GM21447 (cell line): ENCODE measurements around the gene PAPPA.

Experiments used
- ATAC-seq: cut with Tn5 transposase; IDR thresholded peaks from one replicate; pipeline ENCODE4 v1.9.1; 2021; ENCODE audit not compliant: unreplicated experiment

The PAPPA gene

DNA sequence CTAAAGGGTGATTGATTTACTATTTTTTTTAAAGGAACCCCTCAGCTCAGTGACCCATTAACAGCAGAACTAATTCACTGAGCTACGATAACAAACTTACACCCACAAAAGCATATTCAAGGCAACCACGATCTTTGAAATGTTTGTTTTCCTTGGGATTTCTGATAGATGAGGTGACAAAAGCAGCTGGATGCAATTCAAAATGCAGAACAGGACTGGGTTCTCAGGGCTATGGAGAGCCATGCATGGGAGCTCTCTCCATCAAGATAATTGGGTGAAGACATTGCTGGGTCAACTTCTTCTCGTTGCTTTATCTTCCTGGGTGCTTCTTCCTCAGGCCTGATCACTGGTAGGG, 60.1 kb downstream of the PAPPA start:
- no peak for ATAC-seq

DNA sequence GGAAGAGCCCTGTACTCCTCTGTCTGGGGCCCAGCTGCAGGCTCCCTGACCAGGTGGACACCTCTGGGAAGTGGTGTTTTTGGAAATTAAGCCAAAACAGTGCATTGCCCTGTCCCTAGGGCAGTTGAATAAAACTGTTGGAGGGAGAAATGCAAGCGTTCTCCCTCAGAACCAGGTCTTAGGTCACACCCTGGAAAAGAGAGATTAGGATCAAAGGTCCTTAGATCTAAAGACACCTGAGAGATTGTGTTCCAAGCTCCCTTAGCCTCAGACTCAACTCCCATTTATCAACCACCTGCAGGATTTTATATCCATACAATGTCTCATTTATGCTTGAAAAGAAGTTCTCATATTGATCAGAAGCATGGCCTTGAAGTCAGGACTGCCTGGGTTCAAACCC, 64.8 kb downstream of the PAPPA start:
- ATAC-seq = no peak

DNA sequence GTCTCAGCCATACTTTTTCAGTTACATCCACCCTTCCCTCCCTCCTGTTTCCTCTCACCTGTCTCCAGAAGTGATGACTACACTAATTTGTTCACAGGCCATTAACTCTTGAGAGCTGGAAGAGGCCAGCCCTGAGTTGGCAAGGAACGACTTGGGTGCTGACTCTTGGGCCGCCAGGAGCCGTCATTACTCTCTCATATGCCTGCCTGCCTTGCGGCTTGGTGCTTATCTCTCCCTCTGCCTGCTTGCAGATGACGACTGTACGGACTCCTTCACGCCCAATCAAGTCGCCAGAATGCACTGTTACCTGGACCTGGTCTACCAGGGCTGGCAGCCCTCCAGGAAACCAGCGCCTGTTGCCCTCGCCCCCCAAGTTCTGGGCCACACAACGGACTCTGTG, 66.1 kb downstream of the PAPPA start:
- ATAC-seq = no peak

DNA sequence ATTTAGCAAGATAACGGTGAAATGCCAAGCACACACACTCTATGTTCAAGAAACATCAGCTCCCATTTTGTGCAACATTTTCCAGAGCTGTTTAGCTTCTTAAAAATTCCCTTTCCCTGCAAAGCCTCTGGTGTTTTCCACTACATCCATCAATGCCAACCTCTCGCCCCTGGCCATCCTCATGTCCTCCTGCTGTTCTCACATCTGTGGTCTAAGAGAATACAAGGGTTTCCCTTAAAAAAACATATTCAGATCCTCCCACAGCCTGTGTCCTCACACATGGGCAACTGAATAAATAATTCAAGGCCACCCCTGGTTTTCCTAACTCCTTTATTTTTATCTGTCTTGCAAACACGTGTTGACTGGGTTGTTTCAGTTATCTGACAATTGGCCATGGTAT, 70.3 kb downstream of the PAPPA start:
- no peak for ATAC-seq

DNA sequence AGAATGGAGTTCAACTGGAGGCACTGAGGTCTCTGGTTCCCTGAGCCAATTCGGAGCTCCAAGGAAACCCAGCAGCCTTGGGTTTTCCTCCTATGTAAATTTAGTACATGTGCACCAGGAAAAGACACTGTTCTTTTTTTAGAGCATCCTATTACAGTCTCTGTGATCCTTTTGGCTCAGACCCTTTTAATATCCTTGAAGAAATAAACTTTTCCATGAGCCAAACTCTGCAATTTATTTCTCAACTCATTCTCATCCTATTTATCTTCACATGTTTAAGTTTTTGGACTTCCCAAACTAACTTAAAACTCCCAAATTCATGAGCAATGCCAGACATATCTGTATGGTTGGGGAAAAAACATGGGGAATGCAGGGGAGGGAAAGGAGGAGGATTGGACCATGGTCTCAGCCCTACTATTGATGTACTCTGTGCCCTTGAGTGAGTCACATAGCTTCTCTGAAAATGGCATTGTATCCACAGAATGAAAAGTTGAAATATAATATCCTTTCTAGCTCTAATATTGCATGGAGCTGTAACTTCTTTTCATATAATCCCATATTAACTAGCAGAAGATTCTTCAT, 76.6 kb downstream of the PAPPA start:
- no peak for ATAC-seq

DNA sequence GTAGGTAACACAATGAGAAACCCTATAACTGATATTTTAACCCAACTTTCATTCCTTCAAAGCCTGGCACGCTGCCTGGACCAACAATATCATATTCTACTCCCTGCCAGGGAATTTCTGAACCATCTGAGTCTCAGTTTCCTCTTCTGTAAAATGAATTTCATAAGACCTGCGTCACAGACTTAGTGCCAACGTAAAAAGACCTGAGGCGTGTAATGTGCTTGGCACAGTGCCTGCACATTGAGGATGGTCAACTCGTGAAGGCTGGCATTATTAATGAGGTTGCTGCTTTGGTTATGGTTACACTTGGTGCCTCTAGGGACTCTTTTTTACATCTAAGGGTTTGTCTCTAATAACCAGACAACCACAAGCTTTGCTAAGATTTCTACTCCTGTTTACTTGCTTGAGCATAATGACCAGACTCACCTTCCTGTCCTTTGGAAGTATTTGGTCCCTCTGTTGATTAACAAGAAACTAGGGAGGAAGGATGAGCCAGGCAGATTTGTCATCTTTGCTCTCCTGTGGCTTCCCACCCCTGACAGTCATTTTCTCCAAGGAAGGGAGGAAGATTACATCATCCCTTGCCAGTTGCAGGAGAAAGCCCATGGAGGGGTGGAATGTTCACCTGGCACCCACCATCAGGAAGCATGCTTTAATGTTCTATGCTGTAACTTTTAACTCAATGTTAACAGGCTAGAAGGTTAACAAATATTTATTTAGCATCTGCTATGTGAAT, 79.0 kb downstream of the PAPPA start:
- ATAC-seq = no peak

DNA sequence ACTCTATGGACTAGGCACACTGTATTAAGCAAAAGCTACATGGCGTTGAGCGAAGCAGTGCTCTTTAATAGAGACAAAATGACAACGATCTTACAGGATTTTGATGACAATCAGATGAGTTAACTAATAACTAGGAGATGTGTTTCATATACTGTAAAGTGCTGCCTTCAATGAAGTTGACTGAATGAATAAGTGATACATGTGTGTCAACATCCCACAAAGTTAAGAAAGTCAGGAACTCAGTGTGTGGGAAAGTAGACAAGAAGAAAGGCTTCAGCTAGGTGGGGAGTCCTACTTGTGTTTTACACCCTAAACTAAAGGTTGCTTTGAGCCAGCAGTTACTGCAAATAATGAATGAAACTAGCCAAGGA, 79.6 kb downstream of the PAPPA start:
- no peak for ATAC-seq

DNA sequence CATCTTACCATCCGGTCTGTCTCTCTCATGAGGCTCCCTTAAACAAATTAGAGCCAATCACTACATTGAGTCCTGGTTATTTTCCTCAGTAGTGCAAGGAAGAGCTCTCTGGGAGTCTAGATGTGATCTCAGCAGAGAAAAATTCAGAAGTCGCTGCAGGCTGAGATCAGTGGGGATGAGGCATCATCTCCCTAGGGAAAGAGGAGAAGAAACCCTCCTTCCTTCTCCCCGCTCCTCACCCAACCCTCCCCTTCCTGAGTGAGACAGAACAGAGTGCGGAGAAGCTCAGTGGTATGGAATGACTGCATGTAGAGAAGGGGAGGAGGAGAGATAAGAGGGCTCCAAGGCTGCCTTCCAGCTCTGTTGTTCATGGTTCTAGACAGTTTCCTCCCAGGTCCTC, 80.5 kb downstream of the PAPPA start:
- ATAC-seq = no peak

DNA sequence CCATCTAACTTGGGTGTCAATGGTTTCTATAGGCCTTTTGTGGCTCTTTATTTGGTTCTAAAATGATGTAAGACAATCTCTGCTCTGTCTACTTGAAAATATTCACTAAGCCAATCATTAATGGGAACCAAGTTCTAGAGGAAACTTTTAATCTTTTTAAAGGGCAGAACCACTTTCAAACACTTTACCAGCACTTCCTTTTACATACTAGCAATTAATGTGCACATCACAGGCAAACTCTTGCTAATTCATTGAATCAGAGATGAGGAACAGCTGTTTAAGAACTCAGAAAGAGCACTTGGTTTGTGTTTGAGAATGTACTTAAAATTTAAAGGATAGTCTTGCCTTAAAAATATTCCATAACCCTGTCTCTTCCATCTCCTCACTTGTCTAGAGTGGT, 83.4 kb downstream of the PAPPA start:
- no peak for ATAC-seq

DNA sequence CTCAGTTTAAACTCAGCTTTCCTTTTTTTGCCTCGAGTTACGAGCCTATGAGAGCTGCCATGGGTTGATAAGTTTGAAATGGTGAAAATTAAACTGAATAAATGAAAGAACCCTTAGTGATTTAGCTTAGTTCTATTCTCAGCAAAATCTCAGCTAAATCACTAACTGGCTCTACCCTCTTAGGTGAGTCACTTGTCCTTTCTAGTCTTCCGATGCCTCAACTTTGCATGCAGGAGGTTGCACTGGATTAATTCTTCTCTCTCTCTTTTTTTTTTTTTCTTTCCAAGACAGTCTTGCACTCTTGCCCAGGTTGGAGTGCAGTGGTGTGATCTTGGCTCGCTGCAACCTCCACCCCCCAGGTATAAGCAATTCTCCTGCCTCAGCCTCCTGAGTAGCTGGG, 83.9 kb downstream of the PAPPA start:
- no peak for ATAC-seq

DNA sequence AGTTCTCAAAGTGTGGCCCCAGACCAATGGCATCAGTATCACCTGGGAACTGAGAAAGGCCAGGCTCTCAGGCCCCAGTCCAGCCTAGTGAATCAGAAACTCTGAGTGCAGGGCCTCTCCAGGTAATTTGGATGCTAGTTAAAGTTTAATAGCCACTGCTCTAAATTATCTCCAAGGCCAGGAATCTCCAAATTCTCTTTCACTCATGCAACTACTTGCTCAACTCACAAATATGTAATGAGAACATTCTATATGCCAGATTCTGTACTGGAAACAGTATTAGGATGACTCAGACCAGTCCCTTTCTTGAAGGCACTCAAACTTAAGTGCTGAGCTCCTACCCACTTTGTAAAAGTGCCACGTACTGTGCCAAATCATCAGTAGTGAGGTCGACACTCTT, 84.6 kb downstream of the PAPPA start:
- ATAC-seq = no peak

DNA sequence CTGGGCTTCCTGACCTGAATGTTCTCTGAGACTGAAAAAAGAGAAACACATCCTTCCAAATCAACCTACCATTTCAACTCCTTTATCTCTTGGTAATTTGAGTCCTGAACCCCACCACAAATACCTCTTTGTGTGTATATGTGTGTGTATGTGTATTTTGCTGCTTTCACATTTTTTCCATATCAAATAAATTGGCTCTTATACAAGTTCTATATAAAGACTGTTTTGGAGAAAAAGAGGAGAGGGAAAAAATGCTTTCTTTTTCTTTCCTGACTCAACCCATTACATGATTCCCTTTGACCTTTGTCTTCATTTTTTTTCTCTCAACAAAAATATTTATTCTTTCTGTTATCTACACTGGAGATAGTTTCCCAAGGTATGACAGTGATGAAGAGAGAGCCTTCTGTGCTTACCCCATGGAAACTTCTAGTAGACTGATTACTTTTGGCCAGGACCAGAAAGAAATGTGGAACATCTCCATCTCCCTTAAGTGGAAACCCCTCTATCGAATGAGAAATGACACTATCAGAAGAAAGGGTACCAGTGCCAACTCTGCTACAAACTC, 85.3 kb downstream of the PAPPA start:
- ATAC-seq = no peak

DNA sequence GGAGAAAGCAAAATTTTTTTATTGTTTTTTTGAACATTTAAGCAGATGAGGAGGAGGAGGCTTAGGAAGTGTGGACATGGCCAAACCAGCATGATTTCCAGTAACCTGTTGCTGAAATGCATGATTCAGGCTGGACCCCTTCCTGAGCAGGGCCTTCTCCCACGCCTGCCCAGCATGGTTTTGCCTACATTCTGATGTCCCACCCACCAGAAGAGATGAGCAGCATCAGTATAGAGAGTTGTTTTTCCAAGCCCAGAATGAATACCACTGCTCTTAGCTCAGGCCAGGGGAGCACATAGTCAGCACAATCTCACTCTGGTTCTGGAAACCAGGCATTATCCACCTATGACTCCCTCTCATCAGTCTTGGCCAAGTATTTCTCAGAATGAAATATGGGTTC, 90.1 kb downstream of the PAPPA start:
- no peak for ATAC-seq

DNA sequence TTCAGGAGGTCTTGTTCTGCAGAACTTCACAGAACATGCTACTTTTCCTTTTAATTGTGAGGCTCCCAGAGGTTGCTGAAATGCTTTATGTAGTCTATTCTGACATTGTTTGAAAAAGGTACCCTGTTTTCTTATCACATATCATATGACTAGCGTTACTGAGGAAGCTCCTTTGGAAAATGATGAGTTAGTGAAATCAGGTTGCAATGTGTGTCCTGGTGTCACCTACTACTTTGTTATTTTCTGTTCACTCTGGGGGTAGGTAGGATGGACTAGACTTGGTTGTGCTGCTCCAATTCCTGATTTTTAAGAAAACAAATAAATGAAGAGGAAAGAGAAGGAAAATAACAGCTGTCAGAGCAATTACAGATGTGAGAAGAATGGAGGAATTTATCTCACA, 93.7 kb downstream of the PAPPA start:
- ATAC-seq = no peak

DNA sequence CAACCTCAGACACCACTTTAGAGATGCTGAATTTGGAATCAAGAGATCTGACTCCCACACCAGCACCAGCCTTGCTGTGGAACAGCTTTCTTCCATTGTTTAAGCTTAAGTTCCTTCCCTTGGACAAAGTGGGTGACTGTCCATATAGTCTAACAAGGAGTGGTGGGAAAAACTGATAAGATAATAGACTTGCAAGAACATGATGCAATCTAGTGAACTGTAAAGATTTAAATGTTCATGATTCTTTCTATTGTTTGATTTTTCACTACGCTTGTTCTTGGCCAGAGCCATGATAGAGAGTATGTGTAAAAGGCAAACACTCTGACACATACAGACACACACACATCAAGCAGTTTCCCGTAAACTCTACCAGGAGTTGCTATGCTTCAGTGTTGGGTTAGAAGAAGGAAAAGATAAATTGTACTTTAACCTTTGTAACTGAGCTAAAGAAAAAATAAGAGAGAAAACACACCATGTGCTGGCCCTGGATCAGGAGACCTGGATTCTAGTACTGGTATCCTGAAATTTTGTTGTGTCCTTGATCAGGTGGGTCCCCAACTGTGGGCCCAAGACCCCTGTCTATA, 94.3 kb downstream of the PAPPA start:
- no peak for ATAC-seq

DNA sequence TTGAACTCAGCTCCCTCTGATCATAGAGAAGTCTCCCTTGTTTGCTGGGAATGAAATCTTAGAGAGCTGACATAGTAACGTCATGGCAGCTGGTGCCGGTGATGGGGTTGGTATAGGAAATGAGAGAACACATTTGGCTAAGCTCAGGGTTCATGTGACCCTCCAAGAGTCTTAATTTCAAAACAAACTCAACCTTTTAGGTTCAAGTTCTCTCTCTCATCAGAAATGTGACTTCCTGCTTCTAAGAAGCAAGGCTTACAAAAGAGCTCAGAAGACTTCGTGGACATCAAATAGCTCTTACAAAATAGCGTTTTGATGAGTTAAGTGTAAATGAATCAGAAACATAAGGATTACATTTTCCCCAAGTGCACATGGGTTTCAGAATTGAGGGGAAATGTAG, 97.3 kb downstream of the PAPPA start:
- no peak for ATAC-seq

DNA sequence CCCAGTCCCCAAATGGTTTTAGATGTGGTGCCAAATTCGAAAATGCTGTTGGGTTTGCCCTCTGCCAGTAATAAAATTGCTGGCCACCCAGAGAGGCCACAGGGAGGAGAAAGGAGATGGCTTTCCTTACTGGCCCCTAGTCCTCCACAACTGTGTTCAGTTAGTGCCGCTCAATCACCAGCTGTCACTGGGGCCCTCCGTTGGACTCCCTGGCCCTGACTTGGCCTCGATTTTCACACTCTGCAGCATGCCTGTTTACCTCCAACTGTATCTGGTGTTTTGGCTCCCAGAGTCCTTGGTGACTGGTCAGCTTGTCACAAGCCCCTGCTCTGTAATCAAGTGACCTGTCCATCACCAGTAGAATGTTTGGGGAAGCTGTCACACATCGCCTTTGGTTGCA, 97.8 kb downstream of the PAPPA start:
- no peak for ATAC-seq

DNA sequence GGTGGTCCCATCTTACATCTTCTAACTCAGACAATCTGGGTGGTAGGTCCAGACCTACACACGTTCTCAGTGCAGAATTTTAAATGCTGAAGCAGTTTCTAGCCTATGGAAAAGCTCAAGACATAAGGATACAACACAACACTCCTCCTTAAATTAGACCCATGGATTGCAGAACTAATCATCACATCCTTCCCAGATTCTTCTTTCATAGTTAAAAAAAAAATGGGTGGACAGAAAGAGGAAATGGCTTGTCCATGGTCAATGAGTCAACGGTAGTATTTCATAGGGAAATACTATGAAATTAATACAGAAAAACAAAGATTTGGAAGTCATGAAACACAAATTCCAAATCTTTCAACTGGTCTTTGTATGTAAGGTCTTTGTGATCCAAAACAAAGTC, 106.9 kb downstream of the PAPPA start:
- no peak for ATAC-seq

DNA sequence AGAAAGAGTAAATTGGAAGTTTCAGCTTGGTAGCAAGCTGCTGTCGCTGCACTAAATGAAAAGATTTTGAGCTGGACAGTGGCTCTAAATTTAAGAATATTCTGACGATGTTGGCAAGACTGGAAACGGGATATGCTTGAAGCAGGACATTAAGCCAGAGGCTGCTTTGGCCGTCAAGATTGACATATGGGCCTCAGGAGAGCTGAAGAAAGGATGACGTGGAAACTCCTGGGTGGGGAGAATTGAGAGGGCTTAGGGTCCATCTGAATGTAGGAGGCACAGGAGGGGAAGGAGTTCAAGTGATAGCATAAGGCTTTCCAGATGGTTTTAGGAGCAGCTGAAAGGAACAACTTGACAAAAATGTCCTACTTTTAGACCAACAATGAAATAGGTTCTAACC, 108.9 kb downstream of the PAPPA start:
- no peak for ATAC-seq

DNA sequence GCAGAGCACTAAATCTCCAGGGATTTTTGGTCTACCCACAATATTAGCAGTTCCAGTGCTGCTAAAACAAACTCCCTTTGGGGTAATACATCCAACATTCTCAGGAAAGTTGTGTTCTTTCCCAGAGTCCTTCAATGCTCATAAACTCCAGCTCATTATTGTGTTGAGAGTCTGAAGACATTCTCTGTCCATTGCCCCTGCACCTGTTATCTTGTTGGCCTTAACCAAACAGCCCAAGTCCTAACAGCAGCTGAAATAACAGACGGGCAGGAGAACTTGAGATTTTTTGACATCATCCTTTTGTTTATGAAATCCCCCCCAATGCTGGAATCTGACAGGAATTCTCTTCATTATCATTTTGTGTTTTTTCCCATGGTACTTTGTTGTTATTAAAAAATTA, 110.8 kb downstream of the PAPPA start:
- ATAC-seq = no peak

DNA sequence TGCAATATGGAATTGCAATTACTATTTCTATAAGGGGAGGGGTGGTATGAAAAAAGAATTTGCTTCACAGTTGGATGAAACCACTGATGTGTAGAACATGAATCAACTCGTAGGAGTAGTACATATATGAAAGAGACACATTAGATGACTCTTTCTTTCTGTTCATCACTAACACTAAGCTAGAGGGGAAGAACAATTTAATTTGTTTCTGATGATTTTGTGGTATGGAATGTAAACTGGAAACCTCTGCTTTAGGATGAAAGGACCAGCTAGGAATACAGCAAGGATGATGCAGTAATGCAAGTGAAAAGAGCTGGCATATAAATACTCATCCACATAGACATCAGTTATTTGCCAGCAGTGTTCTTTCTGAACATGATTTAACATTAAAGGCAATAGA, 113.4 kb downstream of the PAPPA start:
- no peak for ATAC-seq

DNA sequence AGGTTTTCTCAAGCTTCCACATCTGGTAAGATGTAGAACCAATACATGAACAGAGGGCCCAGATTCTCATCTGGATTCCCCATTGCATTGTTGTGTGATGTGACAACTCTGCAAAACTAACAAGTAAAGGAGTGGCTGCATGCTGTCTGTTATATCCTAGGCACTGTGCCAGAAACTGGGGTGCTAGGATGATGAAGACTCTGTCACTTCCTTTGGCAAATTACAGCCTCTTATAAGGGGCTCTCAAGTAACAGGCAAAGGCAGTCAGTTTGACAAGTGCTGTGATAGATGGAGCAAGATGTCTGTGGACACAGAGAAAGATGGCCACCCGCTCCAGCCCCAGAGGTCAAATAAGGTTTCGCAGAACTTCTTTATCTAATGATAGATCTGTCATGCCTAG, 115.7 kb downstream of the PAPPA start:
- no peak for ATAC-seq

DNA sequence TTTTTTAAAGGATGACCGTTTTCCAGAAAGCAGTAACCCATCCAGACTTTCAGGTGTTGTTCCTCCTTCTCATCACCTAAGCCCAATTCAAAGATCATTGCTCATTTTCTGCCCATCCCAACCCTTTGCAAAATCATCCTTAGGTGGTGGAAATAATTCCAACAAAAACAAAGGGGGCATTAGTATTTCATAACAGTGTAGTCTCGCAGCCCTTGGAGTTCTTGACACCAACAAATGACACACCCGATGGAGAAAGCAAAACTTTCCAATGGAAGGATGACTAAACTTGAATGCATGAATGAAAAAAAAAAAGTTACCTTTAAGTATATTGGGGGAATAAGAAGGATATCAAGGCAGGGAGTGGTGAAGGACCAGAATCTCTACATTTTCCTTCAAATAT, 117.0 kb downstream of the PAPPA start:
- ATAC-seq = no peak
